T1000 (cell line): ENCODE data around the gene LAMA5.

Experiments used
- DNase-seq: peaks from one replicate; lab custom pipeline; 2025; ENCODE audit warnings: mixed read lengths; lab: John Stamatoyannopoulos, UW

LAMA5 gene

DNA sequence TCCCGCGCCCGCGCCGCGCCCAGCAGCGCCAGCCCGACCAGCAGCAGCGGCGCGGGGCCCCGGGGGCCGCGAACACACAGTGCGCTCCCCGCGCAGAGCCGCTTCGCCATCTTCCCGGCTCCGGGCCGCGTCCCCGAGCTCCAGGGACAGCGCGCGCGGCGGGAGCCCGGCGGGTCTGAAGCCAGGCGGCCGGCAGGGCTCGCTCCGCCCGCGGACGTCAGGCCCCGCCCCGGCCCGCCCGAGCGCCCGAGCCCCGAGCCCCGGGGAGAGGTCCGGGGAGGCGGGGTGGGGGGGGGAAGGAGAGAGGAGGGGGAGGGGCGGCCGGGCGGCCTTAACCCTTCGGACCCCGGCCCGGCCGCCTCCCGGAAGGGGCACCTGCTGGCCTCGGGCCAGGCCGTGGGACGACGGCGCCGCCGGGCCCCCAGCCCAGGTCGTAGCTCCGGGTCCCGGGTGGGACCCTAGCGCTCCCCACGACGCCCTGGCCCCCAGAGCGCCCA, at the start of gene LAMA5:
Gene LAMA5, minus strand, starts transcription at position 177 of the 497 bp plus-strand sequence. Its CDS starts 67 bp downstream, at position 110.
- DNase-seq: peak; percentile 9

GRCh38 chr20:62415354-62416111, 48.4 kb upstream of the LAMA5 start:
- no peak for DNase-seq

DNA sequence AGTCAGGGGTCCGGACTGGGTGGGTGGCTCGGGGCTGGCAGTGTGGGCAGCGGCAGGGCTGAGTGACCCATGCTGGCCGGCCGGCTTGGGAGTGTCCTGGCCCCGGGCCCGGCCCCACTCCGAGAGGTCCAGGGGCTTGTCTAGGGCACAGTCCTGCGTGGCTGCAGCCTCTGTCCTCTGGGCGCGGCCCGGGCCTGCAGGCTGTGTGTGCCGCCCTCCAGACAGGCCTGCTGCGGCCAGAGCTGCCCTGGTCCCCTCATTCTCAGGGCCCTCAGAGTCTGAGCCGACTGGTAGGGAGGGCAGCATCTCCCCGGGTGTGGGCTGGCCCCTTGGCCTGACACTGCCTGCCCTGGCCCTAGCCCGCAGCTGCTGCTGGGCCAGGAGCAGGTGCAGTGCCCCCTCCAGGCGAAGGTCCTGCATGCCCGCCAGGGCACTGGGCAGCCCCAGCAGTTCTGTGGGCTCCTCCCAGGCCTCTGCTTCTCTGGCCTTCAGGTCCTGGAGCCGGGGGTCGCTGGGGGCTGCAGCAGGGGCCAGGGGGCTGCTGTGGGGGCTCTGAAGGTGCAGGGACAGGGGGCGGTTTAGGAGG, 46.9 kb upstream of the LAMA5 start:
- DNase-seq: no peak

DNA sequence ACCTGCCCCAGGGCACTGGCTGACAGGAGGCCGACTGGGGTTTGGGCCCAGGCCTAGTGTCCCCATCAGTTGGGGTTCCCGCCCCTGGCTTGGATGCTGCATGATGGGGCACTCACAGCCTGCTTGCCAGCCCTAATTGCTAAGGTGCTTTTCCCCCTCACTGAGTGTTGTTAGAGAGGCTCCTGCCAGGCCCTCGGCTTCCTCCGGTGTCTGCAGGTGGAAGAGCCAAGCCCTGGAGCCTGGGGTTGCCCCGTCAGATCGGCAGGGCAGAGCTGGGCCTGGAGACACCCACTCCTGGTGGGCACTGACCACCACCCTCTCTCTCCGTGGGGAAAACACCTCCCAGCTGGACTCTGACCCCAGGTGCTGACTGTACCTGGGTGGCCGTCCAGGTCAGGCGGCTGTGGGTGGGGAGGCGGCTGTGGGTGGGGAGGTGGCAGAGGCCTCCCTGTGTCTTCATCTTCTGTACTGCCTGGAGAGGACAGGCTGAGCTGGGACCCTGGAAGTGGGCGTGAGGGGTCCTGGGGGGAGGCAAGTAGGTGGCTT, 46.0 kb upstream of the LAMA5 start:
- DNase-seq: no peak

GRCh38 chr20:62412194-62413024, 45.3 kb upstream of the LAMA5 start:
- DNase-seq: no peak

DNA sequence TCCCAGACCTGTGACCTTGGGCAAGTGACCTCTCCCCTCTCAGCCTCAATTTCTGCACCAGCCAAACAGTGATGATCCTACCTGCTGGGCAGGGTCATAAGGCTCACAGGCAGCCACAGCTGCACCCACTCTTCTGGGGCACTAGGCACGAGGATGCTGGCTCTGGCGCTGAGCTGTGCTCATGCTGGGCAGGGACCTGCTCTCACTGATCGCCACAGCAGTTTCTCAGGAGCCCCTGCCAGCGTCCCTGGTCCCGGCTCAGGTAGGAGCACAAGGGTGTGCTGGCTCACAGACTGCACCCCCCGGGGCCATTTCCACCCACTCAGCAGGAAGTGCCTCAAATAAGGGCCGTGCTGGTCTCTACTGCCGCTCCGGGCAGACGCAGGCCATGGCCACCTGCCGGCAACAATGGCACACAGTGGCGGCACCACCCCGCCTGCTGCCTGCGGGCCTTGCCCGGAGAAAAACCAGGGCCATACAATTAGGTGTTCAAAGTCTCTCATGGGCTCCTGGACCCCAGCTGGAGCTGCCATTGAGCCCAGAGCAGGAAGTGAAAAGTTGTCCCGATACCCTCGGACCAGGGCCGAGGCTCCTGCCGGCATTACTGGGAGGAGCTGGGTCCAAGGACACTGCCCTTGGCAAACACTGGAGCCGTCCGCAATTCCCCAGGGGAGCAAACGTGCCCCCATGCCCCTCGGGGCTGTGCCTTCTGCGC, 44.5 kb upstream of the LAMA5 start:
- no peak for DNase-seq

DNA sequence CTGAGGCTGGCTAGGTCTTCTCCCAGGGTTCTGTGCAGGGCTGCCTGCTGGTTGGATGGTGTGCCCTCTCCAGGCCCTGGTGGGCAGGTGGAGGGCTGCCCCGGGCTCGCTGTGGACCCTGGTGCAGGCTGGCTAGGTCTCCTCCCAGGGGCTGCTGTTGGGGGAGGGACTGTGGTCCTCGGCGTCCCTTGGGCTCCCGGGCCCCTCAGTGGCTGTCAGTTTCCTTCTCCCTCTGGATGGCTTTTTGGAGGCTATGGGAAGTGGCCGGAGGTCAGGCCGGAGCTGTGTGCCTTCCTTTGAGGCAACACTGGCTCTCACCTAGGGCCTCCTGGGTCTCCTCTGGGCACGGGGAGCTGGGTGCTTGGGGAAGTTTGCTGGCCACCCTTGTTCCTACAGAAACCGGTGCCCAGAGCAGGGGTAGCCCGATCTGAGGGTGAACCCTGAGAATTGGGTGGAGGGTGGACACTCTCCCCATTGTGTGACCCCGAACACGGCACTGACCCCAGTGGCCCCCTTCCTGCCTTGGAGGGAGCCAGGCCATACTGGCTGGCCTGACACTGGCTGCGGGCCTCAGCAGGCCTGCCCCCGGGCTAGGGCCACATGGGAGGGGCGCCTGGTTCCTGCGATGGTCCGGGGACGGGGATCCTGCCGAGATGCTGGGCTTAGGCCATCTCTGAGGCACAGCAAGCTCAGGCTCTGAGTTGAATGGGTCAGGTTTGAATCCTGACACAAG, 43.8 kb upstream of the LAMA5 start:
- DNase-seq: no peak

DNA sequence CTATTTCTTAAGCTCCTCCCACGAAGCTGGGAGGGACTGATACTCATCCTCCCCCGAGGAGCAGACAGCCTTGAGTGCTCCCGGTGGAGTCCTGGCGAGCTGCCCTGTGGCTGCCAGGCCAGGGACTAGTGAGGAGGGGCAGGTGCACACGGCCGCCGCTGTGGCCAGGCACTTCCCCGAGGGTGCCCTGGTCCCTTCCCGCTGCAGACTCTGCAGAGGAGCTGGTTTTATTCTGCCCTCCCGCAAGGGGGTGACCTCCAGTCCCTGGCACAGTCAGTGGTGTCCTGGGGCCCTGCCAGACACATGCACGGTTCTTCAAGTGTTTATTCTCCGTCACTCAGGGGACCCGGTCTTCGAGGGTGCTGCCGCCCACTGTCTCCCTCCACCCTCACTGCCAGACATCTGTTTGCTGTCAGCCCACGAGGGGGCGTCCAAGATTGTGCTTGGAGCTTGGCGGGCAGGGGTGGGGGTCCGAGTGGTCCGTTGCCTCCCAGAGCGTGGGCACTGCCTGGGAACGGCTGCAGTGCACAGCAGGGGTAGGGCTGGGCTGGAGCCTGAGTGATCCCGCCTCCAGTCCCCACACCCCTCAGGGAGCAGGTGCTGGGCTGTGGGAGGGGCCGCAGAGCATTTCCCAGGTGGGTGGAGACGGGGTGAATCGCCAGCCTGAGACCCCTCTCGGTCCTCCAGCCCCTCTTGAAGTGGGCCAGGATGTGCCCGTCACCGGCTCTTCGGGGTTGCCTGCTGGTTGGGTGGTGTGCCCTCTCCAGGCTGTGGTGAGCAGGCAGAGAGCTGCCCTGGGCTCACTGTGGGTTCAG, 43.0 kb upstream of the LAMA5 start:
- DNase-seq: no peak

GRCh38 chr20:62409086-62409853, 42.2 kb upstream of the LAMA5 start:
- DNase-seq: no peak

- DNase-seq: no peak
Observed at GRCh38 chr20:62408640-62409039, 41.5 kb upstream of the LAMA5 start.

DNA sequence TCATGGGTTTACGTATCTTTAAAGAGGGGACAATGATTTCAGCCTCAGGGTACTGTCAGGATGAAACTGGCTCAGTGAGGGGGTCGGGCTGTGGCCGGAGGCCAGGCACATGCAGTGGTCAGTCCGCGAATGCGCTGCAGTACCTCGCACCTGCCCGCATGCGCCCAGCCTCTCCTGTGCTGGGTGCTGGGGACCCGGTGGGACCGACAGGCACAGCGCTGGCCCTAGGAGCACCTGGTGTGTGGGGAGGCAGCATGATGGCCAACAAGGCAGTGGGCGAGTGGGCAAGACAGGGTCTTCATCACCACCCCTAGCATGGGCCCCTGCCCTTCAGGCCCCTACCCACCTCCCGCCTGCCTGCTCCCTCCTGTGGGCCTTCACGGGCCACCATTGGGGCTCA, 40.9 kb upstream of the LAMA5 start:
- no peak for DNase-seq

GRCh38 chr20:62407221-62407992, 40.3 kb upstream of the LAMA5 start, which contains the start of gene CABLES2:
TSS of gene CABLES2 (minus strand) at chr20:62407285. CDS start at chr20:62407276, 9 bp downstream.
- DNase-seq: peak; percentile 83

DNA sequence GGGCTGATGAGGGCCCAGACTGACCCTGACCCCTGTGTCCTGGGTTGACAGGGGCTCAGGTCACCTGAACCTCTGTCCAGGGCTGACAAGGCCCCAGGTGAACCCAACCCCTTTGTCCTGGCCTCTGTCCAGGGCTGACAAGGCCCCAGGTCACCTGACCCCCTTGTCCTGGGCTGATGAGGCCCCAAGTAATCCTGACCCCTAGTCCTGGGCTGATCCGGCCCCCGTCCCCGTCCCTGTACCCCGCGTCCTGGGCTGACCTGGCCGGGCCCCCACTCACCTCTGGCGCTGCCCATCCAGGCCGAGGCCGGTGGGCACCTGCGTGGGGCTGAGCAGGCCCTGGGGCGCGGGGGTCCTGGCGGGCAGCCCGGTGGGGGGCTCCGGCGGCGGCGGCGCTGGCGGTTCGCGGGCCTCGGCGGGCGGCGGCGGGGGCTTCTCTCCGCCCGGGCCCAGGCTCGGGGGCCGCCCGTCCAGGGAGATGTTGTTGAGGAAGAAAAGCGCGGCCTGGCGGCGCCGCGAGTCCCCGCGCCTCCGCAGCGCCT, 39.6 kb upstream of the LAMA5 start:
- no peak for DNase-seq

- DNase-seq: no peak
Observed at GRCh38 chr20:62405981-62406513, 38.9 kb upstream of the LAMA5 start.

DNA sequence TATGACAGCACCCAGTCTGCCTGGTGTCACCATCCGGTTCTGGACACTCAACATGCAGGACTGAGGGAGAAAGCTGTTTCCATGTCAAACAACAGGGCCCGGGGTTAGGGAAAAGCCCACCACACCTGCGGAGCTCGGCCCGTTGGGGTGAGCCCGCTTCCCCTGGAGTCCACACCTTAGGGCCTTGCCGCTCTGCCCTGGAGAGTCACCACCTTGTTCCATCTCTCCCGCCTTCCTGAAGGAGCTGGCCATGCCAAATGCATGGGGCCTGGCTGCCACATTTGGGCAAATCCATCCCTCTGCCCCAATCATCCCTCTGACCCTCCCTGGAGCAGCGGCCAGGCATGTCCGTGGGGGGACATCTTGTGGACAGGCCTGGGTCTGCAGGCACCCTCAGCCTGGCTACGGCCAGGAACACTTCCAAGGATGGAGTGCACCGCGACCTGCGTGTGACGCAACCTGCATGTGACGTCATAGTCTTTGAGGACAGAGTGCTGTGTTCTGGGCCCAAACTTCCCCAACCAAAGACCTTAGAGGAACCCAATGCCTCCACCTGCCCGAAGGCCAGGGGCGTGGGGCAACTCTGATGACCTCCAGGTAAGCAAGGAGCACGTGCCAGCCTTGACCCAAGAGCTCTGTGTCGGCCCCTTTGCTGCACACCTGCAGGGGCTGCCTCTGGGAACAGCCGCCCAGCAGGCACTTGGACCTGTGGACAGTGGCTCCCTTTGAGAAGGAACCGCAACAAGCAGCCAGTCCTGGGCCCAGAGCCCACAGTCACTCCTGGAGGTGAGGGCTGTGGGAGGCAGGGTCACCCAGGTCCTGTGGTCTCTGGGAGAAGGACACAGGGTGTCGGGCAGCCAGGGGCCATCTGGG, 38.2 kb upstream of the LAMA5 start:
- DNase-seq: no peak

- no peak for DNase-seq
Observed at GRCh38 chr20:62404761-62405107, 37.6 kb upstream of the LAMA5 start.

GRCh38 chr20:62404112-62404665, 37.1 kb upstream of the LAMA5 start:
- DNase-seq: no peak
